Measurements from ENCODE around the gene ATP10D. TPM values are rescaled to one million over a fixed set of nuclear protein-coding genes. Genes with fewer than 3 reads are reported as not detected.

Gene ATP10D
- total RNA-seq, result 1.6 and 1.9 TPM in 2 replicates

DNA sequence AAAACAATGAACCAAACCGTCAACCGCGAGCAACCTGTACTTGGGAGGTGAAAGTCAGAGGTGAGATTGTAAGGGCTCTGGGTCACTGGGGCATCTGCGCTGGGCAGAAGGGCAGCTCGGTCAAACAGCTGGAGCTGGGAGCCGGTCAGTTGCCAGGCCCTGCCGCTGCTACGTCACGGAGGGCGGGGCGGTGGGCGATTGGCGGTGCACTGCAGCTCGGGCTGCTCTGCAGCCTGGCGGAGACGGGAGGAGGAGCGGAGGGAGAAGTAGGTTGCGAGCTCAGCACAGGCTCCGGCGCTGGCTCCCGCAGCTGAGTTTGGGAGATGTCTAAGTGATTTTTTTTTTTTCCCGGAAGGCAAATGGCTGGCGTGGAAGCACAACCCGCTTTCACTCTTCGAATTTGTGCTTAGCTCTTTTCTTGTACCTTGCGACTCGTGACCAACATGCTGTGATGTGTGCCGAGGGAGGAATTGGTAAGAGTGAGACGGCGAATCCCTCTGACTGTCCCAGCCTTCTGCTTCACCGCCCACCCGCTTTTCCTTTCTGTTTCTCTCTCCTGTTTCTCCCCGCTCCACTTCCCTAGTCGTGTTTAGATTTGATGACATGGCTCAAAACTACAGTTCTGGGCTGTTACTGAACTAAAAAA is at the start of gene ATP10D:
ATP10D (plus strand) TSS at position 229 of the 646 bp plus-strand sequence. CDS start 27,266 bp downstream, outside the sequence.
- H3K36me3 Mint-ChIP-seq (ENCODE audit: low read depth), result no peaks in the 10 kb centered on the region
- intact Hi-C loops (cut with micrococcal nuclease), result loop anchor here (1.0 to 10.0 kb wide), 4 partner anchors 22 to 640 kb away; partner anchors contain the start of gene COMMD8
- peak within 1 kb of the TSS; percentile 51 for H3K27ac Mint-ChIP-seq
- H3K4me3 Mint-ChIP-seq, result peak within 1 kb of the TSS; percentile 92
- H3K27me3 Mint-ChIP-seq (ENCODE audit: insufficient read depth), result peaks cover 9% of the 10 kb centered on the region
- H3K9me3 Mint-ChIP-seq, result no peaks in the 10 kb centered on the region
- peak; percentile 72 for DNase-seq (ENCODE audit: low spot score)
- peaks cover 27% of the 10 kb centered on the region for H3K4me1 Mint-ChIP-seq (ENCODE audit: low read depth)

DNA sequence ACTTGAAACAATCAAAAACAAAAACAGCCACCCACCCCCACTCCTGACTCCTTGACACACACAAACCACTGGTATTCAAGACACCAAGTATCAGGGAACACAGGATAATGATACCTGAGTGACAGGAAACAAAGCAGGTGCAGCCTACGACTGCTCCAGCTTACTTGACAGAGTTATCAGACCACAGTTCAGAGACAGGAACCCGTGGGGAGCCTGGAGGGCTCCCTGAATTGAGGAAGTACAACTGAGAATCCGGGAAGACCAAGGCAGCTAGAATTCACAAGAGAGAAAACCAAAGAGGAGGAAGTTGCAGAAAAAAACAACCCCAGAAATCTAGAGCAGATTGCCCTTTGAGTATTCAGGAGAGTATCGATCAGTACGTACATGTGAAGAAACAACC is 42.1 kb upstream of the ATP10D start:
- no peak for DNase-seq (ENCODE audit: low spot score)
- H3K27ac Mint-ChIP-seq, result no peak overlapping the region
- peaks cover 2% of the 10 kb centered on the region for H3K27me3 Mint-ChIP-seq (ENCODE audit: insufficient read depth)
- no peak overlapping the region for H3K4me3 Mint-ChIP-seq
- intact Hi-C loops (cut with micrococcal nuclease), result no loop called here
- H3K9me3 Mint-ChIP-seq, result no peaks in the 10 kb centered on the region
- no peaks in the 10 kb centered on the region for H3K36me3 Mint-ChIP-seq (ENCODE audit: low read depth)
- H3K4me1 Mint-ChIP-seq (ENCODE audit: low read depth), result peaks cover 4% of the 10 kb centered on the region

DNA sequence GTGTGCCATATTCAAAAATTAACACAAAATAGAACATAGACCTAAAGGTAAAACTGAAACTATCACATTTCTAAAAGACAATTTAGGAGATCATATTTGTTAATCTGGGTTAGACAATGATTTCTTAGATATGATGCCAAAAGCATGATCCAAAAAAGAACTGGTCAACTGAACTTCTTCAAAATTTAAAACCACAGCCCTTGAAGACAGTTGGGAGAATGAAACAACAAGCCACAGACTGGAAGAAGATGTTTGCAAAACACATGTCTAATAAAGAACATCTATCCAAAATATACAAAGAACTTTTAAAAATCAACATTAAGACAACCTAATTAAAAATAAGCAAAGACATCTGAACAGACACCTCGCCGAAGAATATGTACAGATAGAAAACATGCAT is 41.0 kb upstream of the ATP10D start:
- no peak for DNase-seq (ENCODE audit: low spot score)
- Mint-ChIP-seq H3K4me3 (no peak overlapping the region), H3K9me3 (no peaks in the 10 kb centered on the region), H3K27me3 (ENCODE audit: insufficient read depth) (peaks cover 2% of the 10 kb centered on the region), H3K4me1 (ENCODE audit: low read depth) (peaks cover 4% of the 10 kb centered on the region), H3K27ac (no peak overlapping the region), H3K36me3 (ENCODE audit: low read depth) (no peaks in the 10 kb centered on the region)
- intact Hi-C loops (cut with micrococcal nuclease), result no loop called here

DNA sequence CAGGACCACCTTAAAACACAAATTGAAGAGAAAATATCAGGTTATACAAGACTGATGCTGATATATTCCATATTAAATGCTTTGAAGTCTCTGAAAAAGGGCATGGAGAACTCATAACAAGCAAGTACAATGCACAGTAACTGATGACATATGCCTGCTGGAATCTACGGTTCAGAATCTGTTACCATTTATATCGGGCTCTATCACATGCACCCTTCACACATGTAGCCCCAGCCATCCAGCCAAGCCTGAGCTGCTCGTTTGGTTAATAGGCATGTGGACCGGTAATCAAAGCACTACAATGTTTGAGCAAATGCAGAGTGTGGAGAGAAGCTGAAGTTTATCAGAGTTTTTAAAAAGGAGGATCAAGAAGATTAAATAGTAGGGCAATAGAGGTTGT is 33.4 kb upstream of the ATP10D start:
- H3K4me3 Mint-ChIP-seq, result no peak overlapping the region
- intact Hi-C loops (cut with micrococcal nuclease), result no loop called here
- no peak for DNase-seq (ENCODE audit: low spot score)
- H3K9me3 Mint-ChIP-seq, result no peaks in the 10 kb centered on the region
- no peaks in the 10 kb centered on the region for H3K27me3 Mint-ChIP-seq (ENCODE audit: insufficient read depth)
- H3K27ac Mint-ChIP-seq, result no peak overlapping the region
- peaks cover 8% of the 10 kb centered on the region for H3K36me3 Mint-ChIP-seq (ENCODE audit: low read depth)
- no peaks in the 10 kb centered on the region for H3K4me1 Mint-ChIP-seq (ENCODE audit: low read depth)

DNA sequence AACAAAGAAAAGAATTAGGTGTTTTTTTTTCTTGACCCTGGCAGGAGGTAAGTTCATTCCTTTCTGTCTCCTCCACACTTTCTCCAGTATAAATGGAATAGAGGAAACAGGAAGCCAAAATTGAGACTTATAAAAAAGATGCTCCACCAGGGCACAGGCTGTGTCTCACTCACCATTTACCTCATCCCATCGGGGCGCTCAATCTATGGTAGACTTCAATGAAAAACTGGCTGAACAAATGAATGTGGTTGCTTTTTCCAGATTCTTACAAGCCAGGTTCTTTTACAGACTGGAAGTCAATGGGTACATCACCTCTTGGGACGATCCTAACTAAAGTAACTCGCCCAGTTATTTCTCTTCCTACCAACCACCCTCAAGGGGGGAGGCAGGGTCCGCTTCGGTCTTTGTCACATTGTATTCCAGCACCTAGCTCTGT is 22.3 kb upstream of the ATP10D start:
- intact Hi-C loops (cut with micrococcal nuclease), result loop anchor here (1.0 to 10.0 kb wide), 9 partner anchors 22 to 1369 kb away; partner anchors contain the start of genes ATP10D, CNGA1, CORIN and NFXL1
- H3K4me3 Mint-ChIP-seq, result peak overlapping the region; percentile 86
- no peaks in the 10 kb centered on the region for H3K9me3 Mint-ChIP-seq
- peaks cover 6% of the 10 kb centered on the region for H3K36me3 Mint-ChIP-seq (ENCODE audit: low read depth)
- peaks cover 32% of the 10 kb centered on the region for H3K4me1 Mint-ChIP-seq (ENCODE audit: low read depth)
- peak overlapping the region; percentile 53 for H3K27ac Mint-ChIP-seq
- H3K27me3 Mint-ChIP-seq (ENCODE audit: insufficient read depth), result no peaks in the 10 kb centered on the region
- DNase-seq (ENCODE audit: low spot score), result no peak

DNA sequence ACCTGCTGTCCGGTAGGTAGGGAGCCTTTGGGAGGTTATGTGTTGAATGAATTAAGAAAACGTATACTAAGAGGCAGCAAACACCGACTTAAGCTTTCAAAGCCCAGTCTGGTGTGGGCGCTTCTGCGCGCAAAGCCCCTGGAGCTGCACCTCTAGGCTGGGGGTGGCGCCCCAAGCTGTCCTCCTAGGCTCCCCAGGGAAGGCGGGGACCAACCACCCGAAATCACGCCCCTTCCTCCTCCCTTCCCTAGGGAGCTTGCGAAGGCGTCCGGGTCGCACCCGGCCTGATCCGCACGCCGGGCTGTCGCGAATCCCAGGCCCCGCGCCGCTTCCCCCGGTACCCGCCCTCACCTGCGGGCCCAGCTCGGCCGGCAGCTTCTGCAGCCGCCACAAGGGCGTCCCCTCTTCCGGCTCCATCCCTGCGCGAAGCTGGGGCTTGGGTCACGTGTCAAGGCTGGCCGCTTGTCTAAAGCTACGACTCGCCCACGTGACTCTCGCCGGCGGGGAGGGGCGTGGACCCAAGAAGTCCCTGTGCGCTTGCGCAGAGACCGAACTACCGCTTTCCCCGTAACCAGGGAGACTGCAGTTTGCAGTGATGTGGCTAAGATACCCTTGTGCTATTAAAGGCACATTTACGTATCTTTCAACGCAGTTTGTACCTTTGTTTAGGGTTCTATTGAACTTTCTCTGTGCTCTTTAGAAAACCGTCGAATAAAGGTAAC is 21.7 kb upstream of the ATP10D start, which contains the start of gene COMMD8:
COMMD8 (minus strand) TSS at position 468 of the 722 bp plus-strand sequence; CDS start at position 417, 51 bp downstream.
- H3K4me1 Mint-ChIP-seq (ENCODE audit: low read depth), result peaks cover 32% of the 10 kb centered on the region
- intact Hi-C loops (cut with micrococcal nuclease), result loop anchor here (1.0 to 10.0 kb wide), 9 partner anchors 22 to 1369 kb away; partner anchors contain the start of genes ATP10D, CNGA1, CORIN and NFXL1
- H3K36me3 Mint-ChIP-seq (ENCODE audit: low read depth), result peaks cover 4% of the 10 kb centered on the region
- peak within 1 kb of the TSS; percentile 53 for H3K27ac Mint-ChIP-seq
- peak within 1 kb of the TSS; percentile 86 for H3K4me3 Mint-ChIP-seq
- H3K9me3 Mint-ChIP-seq, result no peaks in the 10 kb centered on the region
- peak; percentile 96 for DNase-seq (ENCODE audit: low spot score)
- H3K27me3 Mint-ChIP-seq (ENCODE audit: insufficient read depth), result no peaks in the 10 kb centered on the region

- peaks cover 32% of the 10 kb centered on the region for H3K4me1 Mint-ChIP-seq (ENCODE audit: low read depth)
- H3K36me3 Mint-ChIP-seq (ENCODE audit: low read depth), result peaks cover 2% of the 10 kb centered on the region
- no peaks in the 10 kb centered on the region for H3K27me3 Mint-ChIP-seq (ENCODE audit: insufficient read depth)
- H3K4me3 Mint-ChIP-seq, result no peak overlapping the region
- no peak overlapping the region for H3K27ac Mint-ChIP-seq
- H3K9me3 Mint-ChIP-seq, result no peaks in the 10 kb centered on the region
- intact Hi-C loops (cut with micrococcal nuclease), result loop anchor here (10.0 kb wide), 3 partner anchors 370 to 1310 kb away; partner anchors contain the start of genes CNGA1, CORIN and NIPAL1
- no peak for DNase-seq (ENCODE audit: low spot score)
Measured at GRCh38 chr4:47465004-47465403, 20.1 kb upstream of the ATP10D start.

DNA sequence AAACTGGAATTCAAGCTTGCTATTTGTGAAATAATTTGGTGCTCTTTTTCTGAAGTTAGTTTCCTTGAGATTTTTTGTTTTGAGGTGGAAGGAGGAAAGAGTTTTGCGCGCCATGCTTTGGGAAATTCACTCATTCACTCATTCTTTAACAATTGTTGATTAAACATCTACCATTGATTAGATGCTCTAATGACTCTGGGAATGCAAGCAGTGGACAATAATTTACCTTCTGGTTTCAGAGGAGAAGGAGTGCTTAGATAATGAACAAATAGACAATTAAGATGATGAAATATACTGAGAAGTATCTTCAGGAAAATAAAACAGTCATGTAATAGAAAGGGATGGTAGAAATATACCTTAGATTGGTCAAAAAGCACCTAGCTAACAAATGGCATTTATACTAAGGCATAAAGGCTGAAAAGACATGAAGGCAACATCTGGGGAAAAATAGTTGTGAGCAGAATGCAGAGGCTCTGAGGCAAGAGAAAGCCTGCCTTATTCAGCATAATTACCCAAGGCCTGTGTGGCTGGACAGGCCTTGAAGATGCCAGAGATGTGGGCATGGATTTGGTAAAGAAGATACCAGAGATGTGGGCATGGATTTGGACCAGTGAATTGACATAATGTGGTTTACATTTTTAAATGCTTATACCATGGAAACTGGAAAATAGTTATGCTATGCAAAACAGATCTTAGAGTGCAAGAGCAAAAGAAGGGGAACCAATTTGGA is 18.9 kb upstream of the ATP10D start:
- Mint-ChIP-seq H3K27ac (no peak overlapping the region), H3K27me3 (ENCODE audit: insufficient read depth) (no peaks in the 10 kb centered on the region), H3K4me3 (no peak overlapping the region), H3K9me3 (no peaks in the 10 kb centered on the region), H3K4me1 (ENCODE audit: low read depth) (peaks cover 25% of the 10 kb centered on the region), H3K36me3 (ENCODE audit: low read depth) (peaks cover 2% of the 10 kb centered on the region)
- intact Hi-C loops (cut with micrococcal nuclease), result loop anchor here (10.0 kb wide), 3 partner anchors 369 to 1309 kb away; partner anchors contain the start of genes CNGA1, CORIN and NIPAL1
- DNase-seq (ENCODE audit: low spot score), result no peak

GRCh38 chr4:47468706-47469365 is 16.2 kb upstream of the ATP10D start:
- Mint-ChIP-seq H3K36me3 (ENCODE audit: low read depth) (no peaks in the 10 kb centered on the region), H3K9me3 (no peaks in the 10 kb centered on the region), H3K4me3 (no peak overlapping the region), H3K4me1 (ENCODE audit: low read depth) (peaks cover 2% of the 10 kb centered on the region), H3K27me3 (ENCODE audit: insufficient read depth) (no peaks in the 10 kb centered on the region), H3K27ac (no peak overlapping the region)
- intact Hi-C loops (cut with micrococcal nuclease), result loop anchor here (10.0 kb wide), 3 partner anchors 366 to 1306 kb away; partner anchors contain the start of genes CNGA1, CORIN and NIPAL1
- DNase-seq (ENCODE audit: low spot score), result no peak

GRCh38 chr4:47469951-47470350 is 15.1 kb upstream of the ATP10D start:
- Mint-ChIP-seq H3K9me3 (no peaks in the 10 kb centered on the region), H3K4me1 (ENCODE audit: low read depth) (no peaks in the 10 kb centered on the region), H3K4me3 (no peak overlapping the region), H3K27me3 (ENCODE audit: insufficient read depth) (no peaks in the 10 kb centered on the region), H3K36me3 (ENCODE audit: low read depth) (no peaks in the 10 kb centered on the region), H3K27ac (no peak overlapping the region)
- no peak for DNase-seq (ENCODE audit: low spot score)
- intact Hi-C loops (cut with micrococcal nuclease), result loop anchor here (10.0 kb wide), 3 partner anchors 365 to 1305 kb away; partner anchors contain the start of genes CNGA1, CORIN and NIPAL1

GRCh38 chr4:47471064-47471463 is 14.0 kb upstream of the ATP10D start:
- H3K4me3 Mint-ChIP-seq, result no peak overlapping the region
- DNase-seq (ENCODE audit: low spot score), result no peak
- no peaks in the 10 kb centered on the region for H3K4me1 Mint-ChIP-seq (ENCODE audit: low read depth)
- intact Hi-C loops (cut with micrococcal nuclease), result no loop called here
- no peak overlapping the region for H3K27ac Mint-ChIP-seq
- no peaks in the 10 kb centered on the region for H3K36me3 Mint-ChIP-seq (ENCODE audit: low read depth)
- H3K27me3 Mint-ChIP-seq (ENCODE audit: insufficient read depth), result peaks cover 2% of the 10 kb centered on the region
- H3K9me3 Mint-ChIP-seq, result no peaks in the 10 kb centered on the region

GRCh38 chr4:47471591-47471990 is 13.5 kb upstream of the ATP10D start:
- intact Hi-C loops (cut with micrococcal nuclease), result no loop called here
- peaks cover 2% of the 10 kb centered on the region for H3K27me3 Mint-ChIP-seq (ENCODE audit: insufficient read depth)
- H3K27ac Mint-ChIP-seq, result no peak overlapping the region
- no peaks in the 10 kb centered on the region for H3K36me3 Mint-ChIP-seq (ENCODE audit: low read depth)
- no peaks in the 10 kb centered on the region for H3K4me1 Mint-ChIP-seq (ENCODE audit: low read depth)
- no peak for DNase-seq (ENCODE audit: low spot score)
- no peak overlapping the region for H3K4me3 Mint-ChIP-seq
- no peaks in the 10 kb centered on the region for H3K9me3 Mint-ChIP-seq

All from activated T-helper 1 cell treated with anti-CD3 and anti-CD28 coated beads, Interleukin-12 subunit alpha, Interleukin-12 subunit beta, Interleukin-2, Interleukin-4 antibody, amounts not matched to agents 30 ng/mL and 10 ng/mL and 1 ng/mL, durations not matched to agents 14 hours and 24 hours and 36 hours (primary cell).